DMS114 treated with DMSO at 0.1 percent for 48 hours (cell line): ENCODE results near the gene SMYD3.

Source experiments
- DNase-seq: peaks from one replicate; lab custom pipeline; 2025; ENCODE audit not compliant: unreplicated experiment; lab: John Stamatoyannopoulos, UW

SMYD3 gene

DNA sequence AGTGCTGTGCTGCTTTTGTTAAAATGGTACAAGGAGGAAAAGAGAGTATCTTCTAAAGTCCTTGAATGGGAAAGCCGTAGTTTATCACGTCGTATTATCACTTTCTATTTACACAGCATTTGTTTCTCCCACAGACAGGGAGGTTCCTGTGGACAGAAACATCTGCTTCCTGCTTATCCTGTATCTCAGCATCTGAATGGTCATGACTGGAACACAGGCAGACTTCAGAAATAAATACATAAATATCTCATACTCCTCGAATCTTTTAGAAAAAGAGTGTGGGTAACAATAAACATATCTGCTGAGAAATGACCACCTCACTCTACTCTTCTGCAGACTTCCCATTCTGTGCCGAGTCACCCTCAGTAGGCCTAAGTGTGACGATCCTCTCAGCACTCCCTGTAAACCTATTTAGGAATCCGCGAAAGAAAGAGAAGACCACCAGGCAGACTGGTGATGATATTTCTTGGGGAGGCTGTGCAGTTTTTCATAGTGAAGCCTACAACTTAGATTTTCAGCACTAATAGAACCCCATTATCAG lies 393.5 kb downstream of the SMYD3 start:
- DNase-seq: no peak

DNA sequence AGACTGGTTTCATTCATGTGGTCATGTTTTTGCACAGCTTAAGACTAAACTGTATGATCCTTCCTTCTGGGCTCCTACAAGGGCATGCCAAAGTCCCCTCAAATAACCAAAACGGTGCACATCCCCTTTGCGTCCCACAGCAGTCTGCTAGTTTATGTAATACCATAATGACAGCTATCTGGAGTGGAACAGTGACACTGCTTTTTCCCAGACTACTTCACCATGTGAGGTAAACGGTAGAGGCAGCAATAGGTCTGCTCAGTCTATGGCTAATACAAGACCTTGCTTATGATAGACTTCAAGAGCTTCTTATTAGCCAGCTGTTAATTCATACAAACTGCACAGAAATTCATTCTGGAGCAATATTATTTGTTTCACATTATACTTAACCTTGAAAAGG lies 395.5 kb downstream of the SMYD3 start:
- DNase-seq: no peak

- DNase-seq: no peak
Observed at GRCh38 chr1:246110343-246111219, 396.5 kb downstream of the SMYD3 start.

DNA sequence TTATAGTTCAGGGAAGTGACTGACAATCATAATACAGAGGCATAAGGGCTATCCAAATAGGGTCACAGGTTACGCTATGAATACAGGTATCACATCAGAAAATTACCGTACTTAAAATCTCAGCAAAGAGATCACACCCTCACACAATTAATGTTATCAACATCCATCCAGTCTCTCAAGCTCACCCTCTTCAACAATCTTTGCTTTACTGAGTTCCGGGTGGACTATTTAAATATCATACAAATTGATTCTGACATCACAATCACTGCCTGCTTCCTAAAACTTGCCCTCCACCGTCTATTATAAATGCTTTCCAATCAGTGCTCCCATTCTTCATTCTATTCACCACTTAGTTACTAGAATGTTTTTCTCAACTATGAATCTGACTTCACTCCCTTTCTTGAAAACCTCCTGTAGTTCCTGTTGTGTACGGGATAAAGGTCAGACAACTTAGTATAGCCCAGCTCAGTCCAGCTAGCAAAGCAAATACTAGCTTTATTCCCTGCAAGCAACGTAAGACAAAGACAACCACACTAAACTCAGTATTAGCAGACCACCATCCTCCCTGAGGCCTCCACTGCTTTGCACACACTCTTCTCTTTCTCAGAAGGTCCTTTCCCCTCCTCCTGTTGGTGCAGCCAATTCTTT lies 398.7 kb downstream of the SMYD3 start:
- no peak for DNase-seq

- DNase-seq: no peak
Observed at GRCh38 chr1:246107516-246108277, 399.4 kb downstream of the SMYD3 start.

DNA sequence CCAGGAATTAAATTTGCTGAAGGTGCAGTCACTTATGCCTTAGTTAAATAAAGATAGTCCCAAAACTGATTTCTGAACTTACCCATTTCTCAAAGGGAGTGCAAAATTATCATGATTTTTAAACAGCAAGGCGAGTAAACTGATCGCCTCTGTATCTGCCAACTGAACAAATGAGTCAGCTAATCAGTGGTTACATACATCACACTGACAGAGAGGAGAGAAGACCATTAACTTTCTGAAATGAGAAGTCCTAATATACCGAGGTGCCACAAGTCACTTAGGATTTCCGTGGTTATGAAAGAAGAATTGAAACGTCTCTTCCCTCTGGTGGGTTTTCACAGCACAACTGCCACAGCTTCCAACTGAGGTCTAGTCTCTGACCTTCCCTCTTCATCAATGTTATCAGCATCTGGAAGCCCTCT lies 400.7 kb downstream of the SMYD3 start:
- no peak for DNase-seq

- no peak for DNase-seq
Observed at GRCh38 chr1:246104927-246105326, 402.2 kb downstream of the SMYD3 start.

GRCh38 chr1:246099570-246099969 lies 407.5 kb downstream of the SMYD3 start:
- DNase-seq: no peak

GRCh38 chr1:246096356-246096755 lies 410.7 kb downstream of the SMYD3 start:
- no peak for DNase-seq

GRCh38 chr1:246095443-246095842 lies 411.6 kb downstream of the SMYD3 start:
- no peak for DNase-seq

DNA sequence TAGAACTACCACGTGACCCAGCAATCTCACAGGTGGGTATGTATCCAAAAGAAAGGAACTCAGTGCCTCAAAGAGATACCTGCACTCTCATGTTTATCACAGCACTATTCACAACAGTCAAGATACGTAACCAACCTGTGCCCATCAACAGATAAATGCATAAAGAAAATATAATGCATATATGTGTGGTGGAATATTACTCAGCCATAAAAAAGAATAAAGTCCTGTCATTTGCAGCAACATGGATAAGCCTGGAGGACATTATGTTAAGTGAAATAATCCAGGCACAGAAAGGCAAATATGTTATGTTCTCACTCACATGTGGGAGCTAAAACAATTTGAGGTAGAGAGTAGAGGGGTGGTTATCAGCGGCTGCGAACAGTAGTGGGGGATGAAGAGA lies 413.8 kb downstream of the SMYD3 start:
- DNase-seq: no peak

GRCh38 chr1:246092136-246092535 lies 414.9 kb downstream of the SMYD3 start:
- no peak for DNase-seq

GRCh38 chr1:246091477-246091876 lies 415.6 kb downstream of the SMYD3 start:
- no peak for DNase-seq

DNA sequence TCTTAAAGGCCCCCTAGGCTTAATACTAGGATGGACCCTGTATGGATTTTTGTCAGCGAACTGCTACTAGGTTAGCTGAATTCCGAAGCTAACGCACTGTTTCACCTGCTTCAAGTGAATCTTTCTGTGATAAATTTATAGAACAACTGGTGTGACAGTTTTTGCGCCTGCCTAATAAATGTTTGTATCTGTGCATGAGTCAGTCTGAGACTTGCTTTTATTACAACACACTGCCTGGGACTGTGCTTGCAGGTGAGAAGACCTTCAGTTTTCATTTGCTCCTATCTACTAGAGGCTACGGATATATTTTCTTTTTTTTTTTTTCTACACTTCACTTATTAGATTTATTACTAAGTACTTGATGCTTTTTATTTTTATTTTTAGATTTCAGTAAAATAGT lies 420.9 kb downstream of the SMYD3 start:
- no peak for DNase-seq

GRCh38 chr1:246083416-246083815 lies 423.7 kb downstream of the SMYD3 start:
- no peak for DNase-seq

GRCh38 chr1:246081856-246082668 lies 425.0 kb downstream of the SMYD3 start:
- DNase-seq: no peak

GRCh38 chr1:246081138-246081702 lies 425.9 kb downstream of the SMYD3 start:
- no peak for DNase-seq

GRCh38 chr1:246080031-246080430 lies 427.0 kb downstream of the SMYD3 start:
- DNase-seq: no peak

DNA sequence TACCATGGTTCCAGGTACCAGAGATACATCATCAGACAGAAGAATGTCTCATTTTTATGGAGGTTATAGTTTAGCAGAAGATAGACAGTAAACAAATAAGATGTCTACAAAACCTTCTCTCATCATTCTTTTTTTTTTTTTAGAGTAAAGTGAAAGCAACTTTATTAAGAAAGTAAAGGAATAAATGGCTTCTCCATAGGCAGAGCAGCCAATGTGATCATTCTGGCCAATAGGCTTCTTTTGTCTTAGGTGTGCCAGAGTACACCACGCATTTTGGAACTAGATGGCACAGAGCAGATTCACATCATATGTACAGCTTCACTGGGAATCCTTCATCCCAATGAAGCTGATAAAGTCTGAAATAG lies 428.2 kb downstream of the SMYD3 start:
- no peak for DNase-seq

GRCh38 chr1:246078126-246078887 lies 428.8 kb downstream of the SMYD3 start:
- no peak for DNase-seq
